ENCODE measurements around the gene TTC39B. TPM values are rescaled to one million over a fixed set of nuclear protein-coding genes. Genes with fewer than 3 reads are reported as not detected.

TTC39B gene
- total and polyA plus RNA-seq, 11 donors, result 0.42 to 5.9 (median 1.2) TPM

DNA sequence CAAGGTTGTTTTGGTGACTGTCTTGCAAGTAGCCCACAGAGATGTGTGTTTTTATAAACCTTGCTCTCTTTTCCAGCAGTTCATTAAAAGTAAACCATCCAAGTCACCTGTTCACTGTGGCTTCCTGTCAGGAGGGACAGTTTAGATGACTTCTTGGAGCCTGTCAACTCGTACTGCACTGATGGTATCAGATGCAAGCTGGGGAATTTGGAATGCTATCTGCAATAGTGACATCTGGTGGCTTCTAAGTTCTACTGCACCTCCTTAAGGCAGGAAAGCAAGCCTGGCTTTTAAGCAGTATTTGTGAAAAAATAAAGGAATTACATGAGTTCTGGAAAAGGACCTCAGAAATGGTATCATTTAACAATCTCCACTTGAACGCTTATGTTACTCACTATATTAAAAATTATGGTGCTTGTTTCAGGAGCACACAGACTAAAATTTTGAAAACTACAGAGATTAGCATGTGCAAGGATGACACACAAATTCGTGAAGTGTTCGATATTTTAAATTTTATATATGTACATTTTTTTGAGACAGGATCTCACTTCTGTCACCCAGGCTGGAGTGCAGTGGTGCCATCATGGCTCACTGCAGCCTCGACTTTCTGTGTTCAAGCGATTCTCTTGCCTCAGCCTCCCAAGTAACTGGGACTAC, 164.0 kb downstream of the TTC39B start:
- Histone ChIP-seq H3K36me3 (no peaks in the 10 kb centered on the region), H3K4me3 (no peak overlapping the region), H3K27ac (no peak overlapping the region), H3K9me3 (no peaks in the 10 kb centered on the region), H3K27me3 (no peaks in the 10 kb centered on the region), H3K4me1 (peaks cover 0 to 4% (median 0%) of the 10 kb centered on the region in 12 donors)
- WGBS, 4 donors, result 54 to 68% (median 64%) methylated on average over 6 of the region's 6 CpGs
- no peak for DNase-seq
- ATAC-seq, result peak in 3 of 4 donors; percentile 49 to 76 (median 75)
- intact Hi-C loops (cut with DNase I), result loop anchor here in 1 of 10 donors (2.0 kb wide), 1 partner anchor 38 kb away; no protein-coding TSS in a partner anchor
- no peak for TF ChIP-seq POLR2A (IDR thresholded peaks at IDR 0.05)
- TF ChIP-seq, protein P1, sequence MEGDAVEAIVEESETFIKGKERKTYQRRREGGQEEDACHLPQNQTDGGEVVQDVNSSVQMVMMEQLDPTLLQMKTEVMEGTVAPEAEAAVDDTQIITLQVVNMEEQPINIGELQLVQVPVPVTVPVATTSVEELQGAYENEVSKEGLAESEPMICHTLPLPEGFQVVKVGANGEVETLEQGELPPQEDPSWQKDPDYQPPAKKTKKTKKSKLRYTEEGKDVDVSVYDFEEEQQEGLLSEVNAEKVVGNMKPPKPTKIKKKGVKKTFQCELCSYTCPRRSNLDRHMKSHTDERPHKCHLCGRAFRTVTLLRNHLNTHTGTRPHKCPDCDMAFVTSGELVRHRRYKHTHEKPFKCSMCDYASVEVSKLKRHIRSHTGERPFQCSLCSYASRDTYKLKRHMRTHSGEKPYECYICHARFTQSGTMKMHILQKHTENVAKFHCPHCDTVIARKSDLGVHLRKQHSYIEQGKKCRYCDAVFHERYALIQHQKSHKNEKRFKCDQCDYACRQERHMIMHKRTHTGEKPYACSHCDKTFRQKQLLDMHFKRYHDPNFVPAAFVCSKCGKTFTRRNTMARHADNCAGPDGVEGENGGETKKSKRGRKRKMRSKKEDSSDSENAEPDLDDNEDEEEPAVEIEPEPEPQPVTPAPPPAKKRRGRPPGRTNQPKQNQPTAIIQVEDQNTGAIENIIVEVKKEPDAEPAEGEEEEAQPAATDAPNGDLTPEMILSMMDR (IDR thresholded peaks at IDR 0.05), result peak; percentile 44 to 84 (median 76)

DNA sequence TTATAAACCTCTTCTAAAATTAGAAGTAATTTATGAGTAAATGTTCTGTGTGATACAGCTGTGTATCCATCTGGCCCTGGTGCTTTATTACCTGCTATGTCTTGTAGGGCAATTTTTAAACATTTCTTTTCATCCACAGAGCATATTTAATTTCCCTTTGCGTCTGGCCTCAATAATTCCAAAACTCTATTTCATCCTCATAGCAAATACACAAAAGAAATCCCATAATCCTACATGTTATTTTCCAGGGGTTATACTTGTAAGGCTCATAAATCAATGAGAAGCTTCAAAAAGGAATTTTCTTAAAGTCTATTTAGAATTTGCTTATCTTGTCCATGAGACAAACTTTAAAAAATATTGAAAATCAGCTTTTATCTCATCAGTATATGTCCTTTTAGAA, 167.0 kb downstream of the TTC39B start:
- DNase-seq (no peak), ATAC-seq (no peak)
- Histone ChIP-seq H3K4me3 (no peak overlapping the region), H3K27me3 (no peaks in the 10 kb centered on the region), H3K4me1 (peaks cover 0 to 6% (median 0%) of the 10 kb centered on the region in 12 donors), H3K9me3 (no peaks in the 10 kb centered on the region), H3K36me3 (no peaks in the 10 kb centered on the region), H3K27ac (peak overlapping the region in 1 of 12 donors; percentile 44)
- TF ChIP-seq, protein P1 (IDR thresholded peaks at IDR 0.05), result no peak
- no peak for TF ChIP-seq POLR2A (IDR thresholded peaks at IDR 0.05)
- intact Hi-C loops (cut with DNase I), result no loop called here
- 94 to 98% (median 96%) methylated on average over 1 of the region's 1 CpG for WGBS, 4 donors

DNA sequence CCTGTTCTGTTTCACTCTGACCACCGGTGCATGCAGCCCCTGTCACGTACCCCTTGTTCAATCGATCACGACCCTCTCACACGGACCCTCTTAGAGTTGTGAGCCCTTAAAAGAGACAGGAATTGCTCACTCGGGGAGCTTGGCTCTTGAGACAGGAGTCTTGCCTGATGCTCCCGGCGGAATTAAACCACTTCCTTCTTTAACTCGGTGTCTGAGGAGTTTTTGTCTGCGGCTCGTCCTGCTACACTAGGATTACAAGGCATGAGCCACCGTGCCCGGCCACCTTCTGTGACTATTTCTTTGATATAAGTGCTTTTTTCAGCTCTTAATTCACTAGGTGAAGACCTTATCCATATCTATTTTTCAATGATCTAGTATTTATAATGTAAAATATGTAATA, 167.5 kb downstream of the TTC39B start:
- no peaks in the 10 kb centered on the region for H3K36me3 ChIP-seq
- DNase-seq (peak in 3 of 5 donors; percentile 28 to 30 (median 29)), ATAC-seq (no peak)
- 45 to 58% (median 51%) methylated on average over 13 of the region's 13 CpGs for WGBS, 4 donors
- H3K4me3 ChIP-seq, result peak overlapping the region in 3 of 12 donors; percentile 5 to 20 (median 20)
- peaks cover 0 to 8% (median 0%) of the 10 kb centered on the region in 12 donors for H3K4me1 ChIP-seq
- H3K27me3 ChIP-seq, result no peaks in the 10 kb centered on the region
- TF ChIP-seq, protein P1 (IDR thresholded peaks at IDR 0.05), result no peak
- no peak for TF ChIP-seq POLR2A (IDR thresholded peaks at IDR 0.05)
- no peaks in the 10 kb centered on the region for H3K9me3 ChIP-seq
- intact Hi-C loops (cut with DNase I), result loop anchor here in 4 of 10 donors (5.0 to 10.0 kb wide), 3 partner anchors 37 to 527 kb away; no protein-coding TSS in a partner anchor
- peak overlapping the region in 3 of 12 donors; percentile 21 to 44 (median 26) for H3K27ac ChIP-seq

DNA sequence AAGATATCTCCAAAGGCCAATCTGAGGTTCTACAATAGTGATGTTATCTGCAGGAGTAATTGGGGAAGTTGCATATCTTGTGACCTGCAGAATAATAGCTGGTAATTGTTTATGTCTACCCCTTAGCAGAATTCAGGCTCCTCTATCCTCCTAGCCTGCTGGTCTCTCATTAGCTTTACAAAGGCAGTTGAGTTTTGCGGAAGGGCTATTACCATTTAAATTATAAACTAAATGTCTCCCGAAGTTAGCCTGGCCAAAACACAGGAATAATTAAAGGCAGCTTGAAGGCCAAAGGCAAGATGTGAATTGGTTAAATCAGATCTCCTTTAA, 168.7 kb downstream of the TTC39B start:
- no peak for TF ChIP-seq POLR2A (IDR thresholded peaks at IDR 0.05)
- TF ChIP-seq, protein P1 (IDR thresholded peaks at IDR 0.05), result no peak
- no peaks in the 10 kb centered on the region for H3K9me3 ChIP-seq
- H3K4me3 ChIP-seq, result no peak overlapping the region
- H3K27me3 ChIP-seq, result no peaks in the 10 kb centered on the region
- no peak for ATAC-seq
- no peaks in the 10 kb centered on the region for H3K36me3 ChIP-seq
- intact Hi-C loops (cut with DNase I), result loop anchor here in 4 of 10 donors (5.0 to 10.0 kb wide), 3 partner anchors 36 to 526 kb away; no protein-coding TSS in a partner anchor
- H3K27ac ChIP-seq, result no peak overlapping the region
- DNase-seq, result no peak
- peaks cover 0 to 8% (median 0%) of the 10 kb centered on the region in 12 donors for H3K4me1 ChIP-seq
- 75 to 88% (median 84%) methylated on average over 2 of the region's 2 CpGs for WGBS, 4 donors

Measured in heart left ventricle (tissue), 16 donors.